Karpas-422 (cell line): ENCODE data around the gene CEP192. TPM values are rescaled to one million over a fixed set of nuclear protein-coding genes. Genes with fewer than 3 reads are reported as not detected.
"Not testable (repeated sequence)": the region's sequence is repeated elsewhere in the genome, so short reads cannot be mapped to it uniquely, and the experiment has no call there.

Experiments
- DNase-seq: peaks from one replicate; pipeline ENCODE4 v3.0.0-alpha.2; 2015
- H2AFZ ChIP-seq: fragments of 200-600 bp; sonication (generic); 2 replicates; pipeline ENCODE4 v1.6.1; 2014; ENCODE audit warnings: antibody characterized with exemption, low read length, mixed read lengths
- H3K27ac ChIP-seq: fragments of 200-600 bp; sonication (generic); 2 replicates; pipeline ENCODE4 v1.5.1; 2014; ENCODE audit warnings: mild to moderate bottlenecking, low read length, moderate library complexity
- H3K27me3 ChIP-seq: fragments of 200-600 bp; sonication (generic); 2 replicates; pipeline ENCODE4 v1.6.1; 2014; ENCODE audit warnings: low read length, mixed read lengths
- H3K36me3 ChIP-seq: fragments of 200-600 bp; sonication (generic); 2 replicates; pipeline ENCODE4 v1.6.1; 2014; ENCODE audit warnings: low read length, mixed read lengths; ENCODE audit not compliant: insufficient read depth
- H3K4me1 ChIP-seq: fragments of 200-600 bp; sonication (generic); 2 replicates; pipeline ENCODE4 v1.6.1; 2014; ENCODE audit warnings: mild to moderate bottlenecking, low read length, mixed read lengths
- H3K4me2 ChIP-seq: fragments of 200-600 bp; sonication (generic); 2 replicates; pipeline ENCODE4 v1.6.1; 2014; ENCODE audit warnings: low read length, low read depth, mild to moderate bottlenecking; ENCODE audit not compliant: poor library complexity, severe bottlenecking
- H3K4me3 ChIP-seq: fragments of 200-600 bp; sonication (generic); 2 replicates; pipeline ENCODE4 v1.5.1; 2014; ENCODE audit warnings: mild to moderate bottlenecking, antibody characterized with exemption, low read length, mixed read lengths
- H3K79me2 ChIP-seq: fragments of 200-600 bp; sonication (generic); 2 replicates; pipeline ENCODE4 v1.6.1; 2014; ENCODE audit warnings: mild to moderate bottlenecking, low read length, mixed read lengths
- H3K9ac ChIP-seq: fragments of 200-600 bp; sonication (generic); 2 replicates; pipeline ENCODE4 v1.6.0; 2014; ENCODE audit warnings: low read length
- H3K9me2 ChIP-seq: fragments of 200-600 bp; sonication (generic), shearing (Covaris generic); replicated peaks from 2 replicates; pipeline ENCODE4 v1.6.0; 2014; ENCODE audit warnings: mild to moderate bottlenecking, low read length, moderate library complexity; ENCODE audit not compliant: insufficient read depth
- H3K9me3 ChIP-seq: fragments of 300-700, 200-600 bp; sonication (generic); 2 replicates; pipeline ENCODE4 v1.6.1; 2014; ENCODE audit warnings: low read length, mixed read lengths
- H4K20me1 ChIP-seq: fragments of 200-600 bp; sonication (generic); 2 replicates; pipeline ENCODE4 v1.6.1; 2014; ENCODE audit warnings: mild to moderate bottlenecking, antibody characterized with exemption, low read length, low read depth; ENCODE audit not compliant: insufficient read depth
- total RNA-seq: library from RNA; depleted of rRNA; stranded (reverse); fragments of >200 nt; shearing (Covaris generic); gene quantifications from 2 replicates; pipeline ENCODE4 v1.2.3, GENCODE V29; 2014; ENCODE audit warnings: low replicate concordance

The CEP192 gene
- total RNA-seq, 1 experiment from 2014 or later, result 37.9 TPM

DNA sequence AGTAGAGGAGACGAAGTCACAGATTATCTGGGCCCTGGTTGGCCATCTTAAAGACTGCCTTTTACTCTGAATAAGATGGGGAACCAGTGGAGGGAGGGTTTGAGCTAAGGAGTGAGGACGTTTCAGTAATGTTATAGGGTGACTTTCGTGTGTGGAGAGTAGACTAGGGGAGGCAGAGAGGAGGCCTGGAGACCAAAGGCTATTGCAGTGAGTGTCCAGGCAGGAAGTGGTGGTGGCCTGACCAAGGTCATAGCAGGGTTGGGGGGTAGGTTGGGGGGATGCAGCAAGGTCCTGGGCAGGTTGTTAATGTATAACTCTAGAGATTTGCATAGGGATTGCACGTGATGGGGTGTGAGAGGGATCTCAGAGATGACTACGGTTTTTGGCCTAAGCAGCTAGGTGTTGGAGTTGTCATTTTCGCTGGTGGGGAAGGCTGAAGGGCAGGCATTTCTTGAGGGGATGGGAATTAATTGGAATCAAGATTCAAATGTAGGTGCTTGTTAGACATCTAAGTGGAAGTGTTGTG, 4.9 kb downstream of the CEP192 start:
- Histone ChIP-seq H3K9ac (peak overlapping the region; percentile 11; the same call in 1 of the 2 replicates), H3K4me3 (no peak overlapping the region), H3K9me2 (no peaks in the 10 kb centered on the region), H3K4me1 (peaks cover 42% of the 10 kb centered on the region), H3K9me3 (no peaks in the 10 kb centered on the region), H4K20me1 (peaks cover 5% of the 10 kb centered on the region; the same call in 1 of the 2 replicates), H3K79me2 (peaks cover 91% of the 10 kb centered on the region), H3K4me2 (peak overlapping the region; percentile 2), H2AFZ (no peak overlapping the region), H3K27me3 (no peaks in the 10 kb centered on the region), H3K27ac (peak overlapping the region; percentile 8; the same call in 1 of the 2 replicates), H3K36me3 (peaks cover 13% of the 10 kb centered on the region)
- DNase-seq, result no peak

DNA sequence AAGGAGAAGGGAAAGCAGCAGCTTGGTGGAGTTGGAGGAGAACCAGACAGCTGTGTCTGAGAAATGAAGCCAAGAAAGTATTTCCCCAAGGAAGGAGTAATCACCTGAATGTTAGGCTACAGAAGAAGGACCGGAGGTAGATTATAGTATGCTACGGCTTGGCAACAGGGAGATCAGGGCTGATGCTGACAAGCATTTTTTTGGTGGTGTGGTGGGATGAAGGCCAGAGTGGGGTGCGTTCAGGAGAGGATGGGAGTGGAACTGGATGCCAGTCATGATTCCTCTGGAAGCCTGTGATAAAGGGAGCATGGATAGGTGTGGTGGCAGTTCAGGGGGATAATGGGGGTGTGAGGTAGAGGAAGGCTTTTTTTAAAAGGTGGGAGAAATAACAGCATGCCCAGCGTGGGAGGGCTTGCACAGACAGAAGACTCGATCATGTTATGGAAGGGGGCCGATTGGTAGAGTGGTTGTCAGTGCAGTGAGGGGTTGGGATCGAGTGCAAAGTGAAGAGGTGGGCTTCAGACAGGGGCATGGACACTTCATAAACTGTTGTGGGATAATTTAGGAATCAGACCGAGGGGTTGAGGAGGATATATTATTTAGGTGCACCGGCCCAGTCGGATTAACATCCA, 5.6 kb downstream of the CEP192 start:
- H3K27me3 ChIP-seq, result no peaks in the 10 kb centered on the region
- H3K4me3 ChIP-seq, result no peak overlapping the region
- H3K79me2 ChIP-seq, result peaks cover 93% of the 10 kb centered on the region
- H3K9me2 ChIP-seq, result no peaks in the 10 kb centered on the region
- H3K36me3 ChIP-seq, result peaks cover 16% of the 10 kb centered on the region
- no peak overlapping the region for H3K4me2 ChIP-seq
- no peaks in the 10 kb centered on the region for H3K9me3 ChIP-seq
- peak overlapping the region; percentile 11; the same call in 1 of the 2 replicates for H3K9ac ChIP-seq
- peaks cover 5% of the 10 kb centered on the region; the same call in 1 of the 2 replicates for H4K20me1 ChIP-seq
- peak overlapping the region; percentile 8; the same call in 1 of the 2 replicates for H3K27ac ChIP-seq
- peaks cover 42% of the 10 kb centered on the region for H3K4me1 ChIP-seq
- no peak overlapping the region for H2AFZ ChIP-seq
- DNase-seq, result no peak

DNA sequence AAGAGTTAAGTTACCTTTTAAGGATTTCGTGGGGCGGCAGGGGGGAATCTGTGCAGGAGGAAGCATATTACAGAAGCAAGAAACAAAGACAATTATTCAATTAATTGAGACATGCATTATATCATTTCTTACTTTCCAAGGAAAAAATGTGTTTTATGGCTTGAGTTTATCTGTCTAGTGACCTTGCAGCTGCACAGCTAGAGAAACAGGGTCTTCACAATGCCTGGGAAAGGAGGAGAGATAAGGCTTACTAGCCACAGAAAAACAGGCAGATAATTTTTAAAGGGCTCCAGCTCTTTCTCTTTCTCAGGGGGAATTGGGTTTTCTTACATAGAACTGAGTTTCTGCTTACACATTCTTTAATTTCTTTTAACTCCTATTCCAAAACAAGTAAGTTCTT, 6.2 kb downstream of the CEP192 start:
- not testable (repeated sequence) for H3K4me2 ChIP-seq, H2AFZ ChIP-seq, H3K27me3 ChIP-seq, H3K9me2 ChIP-seq, H4K20me1 ChIP-seq, H3K9me3 ChIP-seq, H3K4me3 ChIP-seq, DNase-seq, H3K27ac ChIP-seq, H3K9ac ChIP-seq
- Histone ChIP-seq H3K79me2 (peaks cover 89% of the 10 kb centered on the region), H3K4me1 (peaks cover 41% of the 10 kb centered on the region), H3K36me3 (peaks cover 16% of the 10 kb centered on the region)

DNA sequence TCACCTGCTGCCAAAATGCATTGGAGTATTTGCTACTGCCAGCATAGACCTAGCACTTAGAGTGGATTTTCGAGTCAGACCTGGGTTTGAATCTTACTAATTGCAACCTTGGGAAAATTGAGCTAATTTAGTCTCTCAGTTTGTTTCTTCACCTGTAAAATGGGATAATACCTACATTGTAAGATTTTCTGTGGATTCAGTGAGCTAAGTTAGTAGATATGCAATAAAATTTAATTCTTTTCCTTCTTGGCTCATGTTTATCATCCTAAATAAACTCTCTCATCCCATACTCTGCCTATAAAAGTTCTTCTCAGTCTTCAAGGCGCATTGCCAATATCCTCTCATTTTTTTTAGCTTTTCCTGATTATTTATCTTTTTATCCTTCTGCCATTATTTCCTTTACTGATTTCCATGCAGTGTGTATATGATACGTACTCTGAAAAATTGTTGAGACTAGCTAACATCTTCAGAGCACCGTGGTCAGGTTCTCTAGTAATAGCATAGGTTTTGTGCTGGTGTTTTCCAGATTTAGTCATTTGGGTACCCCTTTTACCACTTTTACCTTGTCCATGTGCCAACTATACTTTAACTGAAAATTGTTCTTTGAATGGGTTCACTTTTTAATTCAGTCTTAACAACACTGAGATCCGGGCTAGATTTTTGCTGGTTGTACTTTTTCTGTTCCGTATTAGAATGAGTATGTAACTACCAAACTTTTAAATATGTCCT, 7.3 kb downstream of the CEP192 start:
- Histone ChIP-seq H2AFZ (no peak overlapping the region), H4K20me1 (no peaks in the 10 kb centered on the region), H3K27ac (no peak overlapping the region), H3K27me3 (no peaks in the 10 kb centered on the region), H3K9ac (no peak overlapping the region), H3K79me2 (peaks cover 84% of the 10 kb centered on the region), H3K9me3 (no peaks in the 10 kb centered on the region), H3K4me1 (peaks cover 30% of the 10 kb centered on the region), H3K4me3 (no peak overlapping the region), H3K36me3 (peaks cover 14% of the 10 kb centered on the region), H3K9me2 (no peaks in the 10 kb centered on the region), H3K4me2 (no peak overlapping the region)
- DNase-seq, result no peak

DNA sequence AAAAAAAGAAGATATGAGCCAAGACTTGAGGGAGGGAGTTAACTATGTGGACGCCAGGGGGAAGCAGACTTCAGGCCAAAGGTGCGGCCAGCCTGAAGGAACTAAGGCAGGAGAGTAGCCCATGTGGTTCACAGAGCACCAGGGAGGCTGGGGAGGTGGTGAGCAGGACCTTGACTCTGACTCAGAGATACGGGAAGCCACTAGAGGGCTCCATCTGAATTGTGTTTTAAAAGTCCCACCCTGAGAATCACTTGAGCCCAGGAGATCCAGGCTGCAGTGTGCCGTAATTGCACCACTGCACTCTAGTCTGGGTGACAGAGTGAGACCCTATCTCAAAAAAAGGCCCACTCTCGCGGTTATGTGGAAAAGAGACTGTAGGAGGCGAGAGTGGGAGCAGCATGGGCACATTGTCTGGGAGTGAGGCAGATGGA, 12.3 kb downstream of the CEP192 start:
- Histone ChIP-seq H2AFZ (no peak overlapping the region), H3K27ac (no peak overlapping the region), H3K9ac (no peak overlapping the region), H3K79me2 (peaks cover 82% of the 10 kb centered on the region), H4K20me1 (no peaks in the 10 kb centered on the region), H3K9me2 (no peaks in the 10 kb centered on the region), H3K4me2 (no peak overlapping the region), H3K36me3 (peaks cover 23% of the 10 kb centered on the region; the same call in 1 of the 2 replicates), H3K9me3 (no peaks in the 10 kb centered on the region), H3K27me3 (no peaks in the 10 kb centered on the region), H3K4me1 (peaks cover 2% of the 10 kb centered on the region; the same call in 1 of the 2 replicates), H3K4me3 (no peak overlapping the region)
- DNase-seq, result peak; percentile 87

DNA sequence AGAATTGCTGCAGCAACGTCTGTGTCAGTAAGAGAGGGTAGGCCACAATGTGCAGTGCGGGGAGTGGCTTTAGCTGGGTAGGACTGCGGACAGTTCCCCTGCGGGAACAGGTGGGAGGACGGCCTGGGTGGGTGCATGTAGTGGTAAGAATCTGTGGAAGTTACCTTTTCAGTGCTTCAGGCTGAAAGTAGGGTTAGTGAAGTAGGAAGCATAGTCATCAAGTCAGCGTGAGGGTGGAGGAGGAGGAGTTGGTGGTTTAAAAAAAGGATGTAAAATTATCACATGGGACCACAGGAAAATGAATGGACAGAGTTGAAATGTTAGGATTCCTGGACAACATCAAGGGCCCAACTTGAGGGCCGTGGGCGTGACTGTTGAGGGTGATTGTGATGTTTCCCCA, 13.2 kb downstream of the CEP192 start:
- Histone ChIP-seq H3K9me3 (no peaks in the 10 kb centered on the region), H3K27me3 (no peaks in the 10 kb centered on the region), H3K27ac (no peak overlapping the region), H3K9me2 (no peaks in the 10 kb centered on the region), H3K36me3 (peaks cover 28% of the 10 kb centered on the region; the same call in 1 of the 2 replicates), H2AFZ (no peak overlapping the region), H4K20me1 (no peaks in the 10 kb centered on the region), H3K4me3 (no peak overlapping the region), H3K79me2 (peaks cover 80% of the 10 kb centered on the region), H3K4me1 (no peaks in the 10 kb centered on the region), H3K9ac (no peak overlapping the region), H3K4me2 (no peak overlapping the region)
- no peak for DNase-seq

DNA sequence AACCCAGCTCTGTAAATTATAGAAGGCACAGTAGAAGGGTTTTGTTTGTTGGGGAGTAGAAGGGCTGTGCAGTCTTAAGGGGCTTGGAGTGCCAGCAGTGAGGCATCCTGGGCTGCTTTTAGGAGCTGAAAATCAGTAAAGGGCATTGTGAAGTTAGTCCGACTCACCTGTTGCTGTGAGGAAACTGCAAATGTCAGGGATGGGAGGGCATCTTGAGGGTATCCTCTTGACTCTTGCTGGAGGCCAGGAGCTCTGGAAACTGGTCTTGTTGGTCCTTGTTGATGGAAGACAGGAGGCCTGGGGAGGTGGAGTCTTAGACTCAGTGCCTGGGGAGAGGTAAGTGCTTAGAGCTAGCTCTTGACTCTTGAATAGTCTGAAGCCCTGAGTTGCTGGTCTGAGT, 14.1 kb downstream of the CEP192 start:
- Histone ChIP-seq H3K4me3 (no peak overlapping the region), H3K27me3 (no peaks in the 10 kb centered on the region), H3K9me2 (no peaks in the 10 kb centered on the region), H3K4me2 (no peak overlapping the region), H3K9me3 (no peaks in the 10 kb centered on the region), H3K27ac (no peak overlapping the region), H3K79me2 (peaks cover 74% of the 10 kb centered on the region), H2AFZ (no peak overlapping the region), H4K20me1 (no peaks in the 10 kb centered on the region), H3K9ac (no peak overlapping the region), H3K4me1 (no peaks in the 10 kb centered on the region), H3K36me3 (peaks cover 24% of the 10 kb centered on the region; the same call in 1 of the 2 replicates)
- DNase-seq, result no peak

DNA sequence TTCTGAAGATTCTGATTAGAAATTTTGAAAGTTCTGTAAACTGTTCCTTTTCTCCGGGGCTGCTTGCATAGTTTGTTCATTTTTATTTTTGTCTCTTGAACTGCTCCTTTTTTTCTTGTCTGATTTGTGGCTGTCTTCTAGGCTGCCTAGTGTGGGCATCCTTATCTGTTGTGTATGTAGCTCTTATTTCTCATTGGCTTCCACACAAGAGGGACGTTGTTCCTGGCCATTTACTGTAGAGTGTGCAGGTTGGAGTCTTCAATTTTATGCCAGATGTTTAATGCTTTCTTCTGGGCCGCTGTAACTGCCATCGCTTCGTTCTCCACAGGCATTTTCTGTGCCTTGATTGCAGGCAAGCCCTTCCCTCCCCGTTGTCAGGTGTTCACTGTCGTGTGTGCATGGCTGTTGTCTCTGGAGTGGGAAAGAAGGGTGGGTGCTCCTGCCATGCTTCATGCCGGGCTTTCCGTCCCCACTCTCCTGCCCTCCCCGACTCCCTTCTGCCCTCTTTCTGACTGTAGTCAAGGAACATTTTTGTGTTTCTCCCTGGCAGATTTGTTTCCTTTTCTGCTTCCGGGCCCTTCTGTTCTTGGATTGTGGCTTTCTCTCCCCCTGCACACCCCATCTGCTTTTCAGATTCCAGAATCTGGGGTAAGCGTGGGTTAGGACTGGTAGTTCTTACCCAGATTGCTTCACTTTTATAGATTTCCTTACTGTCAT, 15.5 kb downstream of the CEP192 start:
- Histone ChIP-seq H4K20me1 (no peaks in the 10 kb centered on the region), H3K9me2 (no peaks in the 10 kb centered on the region), H3K4me1 (no peaks in the 10 kb centered on the region), H3K27ac (no peak overlapping the region), H3K4me3 (no peak overlapping the region), H3K9me3 (no peaks in the 10 kb centered on the region), H3K9ac (no peak overlapping the region), H3K27me3 (no peaks in the 10 kb centered on the region), H3K4me2 (no peak overlapping the region), H2AFZ (no peak overlapping the region), H3K79me2 (peaks cover 66% of the 10 kb centered on the region), H3K36me3 (peaks cover 25% of the 10 kb centered on the region; the same call in 1 of the 2 replicates)
- DNase-seq, result no peak
